GM12891 (cell line): ENCODE results near the gene TAOK2.

Source experiments
- POLR2A ChIP-seq: IDR thresholded peaks from 2 replicates; pipeline ENCODE4 v1.6.1; 2011; ENCODE audit warnings: low read depth, low read length, control low read depth
- SPI1 ChIP-seq: IDR thresholded peaks from 2 replicates; pipeline ENCODE4 v1.6.1; 2011; ENCODE audit warnings: low read depth, low read length, control low read depth

DNA sequence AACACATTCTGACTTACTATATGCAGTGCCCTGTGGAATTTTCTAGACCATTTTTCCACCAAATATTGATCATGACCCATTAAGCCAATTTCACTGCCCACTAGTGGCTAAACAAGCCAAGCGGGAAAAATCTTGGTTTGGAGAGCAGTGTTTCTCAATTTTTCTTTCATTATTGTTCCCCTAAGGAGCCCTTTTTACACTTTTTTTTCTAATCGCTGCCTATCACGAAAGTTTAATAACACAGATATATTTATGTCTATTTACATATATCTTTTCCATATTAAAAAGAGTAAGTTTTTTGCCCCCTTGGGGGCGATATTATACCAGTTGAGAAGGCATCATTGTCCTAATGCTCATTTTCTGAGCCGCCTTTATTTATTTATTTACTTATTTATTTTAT is 68.2 kb downstream of the TAOK2 start:
- TF ChIP-seq POLR2A (no peak), SPI1 (no peak)
